Measurements from ENCODE around the gene CFAP58.

The CFAP58 gene

DNA sequence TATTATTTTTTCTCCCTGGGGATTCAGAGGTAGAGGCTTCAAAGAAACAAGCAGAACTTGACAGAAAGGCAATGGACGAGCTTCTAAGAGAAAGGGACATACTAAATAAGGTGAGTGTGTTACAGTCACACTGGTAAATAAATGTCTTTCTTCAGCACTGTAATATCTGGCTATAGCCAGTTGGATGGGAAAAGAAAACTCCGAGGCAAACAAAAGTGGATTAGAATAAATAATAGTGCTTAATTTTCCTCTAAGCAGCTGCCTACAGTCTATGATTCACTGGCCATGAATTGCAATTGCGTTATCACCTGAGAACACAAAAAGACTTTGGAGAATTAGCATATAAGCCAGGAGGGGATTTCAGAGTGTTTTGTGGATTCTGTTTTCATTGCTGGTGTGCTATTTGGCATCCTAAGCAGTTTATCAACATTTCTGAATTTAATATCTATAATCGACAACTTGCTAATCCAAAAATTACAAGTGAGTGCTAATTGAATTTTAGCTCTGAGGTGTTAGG is 23.2 kb downstream of the CFAP58 start:
- DNase-seq = no peak

DNA sequence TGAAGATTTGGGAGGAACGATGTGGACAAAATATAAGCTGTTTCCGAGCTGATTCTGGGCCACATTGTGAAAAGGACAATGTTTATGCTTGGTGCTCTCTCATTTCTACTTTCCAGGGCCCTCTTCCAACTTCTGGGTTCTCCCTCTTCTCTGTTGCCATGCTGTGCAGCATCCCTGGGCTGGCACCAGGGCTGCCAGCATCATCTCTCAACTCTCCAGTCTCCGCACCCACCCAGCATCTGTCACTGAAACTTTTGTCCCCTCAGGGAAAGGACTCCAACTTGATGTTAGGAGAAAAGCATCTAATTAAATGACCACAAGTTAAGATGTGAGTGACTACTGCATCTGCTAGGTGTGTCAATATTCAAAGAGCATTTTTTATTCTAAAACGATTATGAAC is 26.7 kb downstream of the CFAP58 start:
- no peak for DNase-seq

DNA sequence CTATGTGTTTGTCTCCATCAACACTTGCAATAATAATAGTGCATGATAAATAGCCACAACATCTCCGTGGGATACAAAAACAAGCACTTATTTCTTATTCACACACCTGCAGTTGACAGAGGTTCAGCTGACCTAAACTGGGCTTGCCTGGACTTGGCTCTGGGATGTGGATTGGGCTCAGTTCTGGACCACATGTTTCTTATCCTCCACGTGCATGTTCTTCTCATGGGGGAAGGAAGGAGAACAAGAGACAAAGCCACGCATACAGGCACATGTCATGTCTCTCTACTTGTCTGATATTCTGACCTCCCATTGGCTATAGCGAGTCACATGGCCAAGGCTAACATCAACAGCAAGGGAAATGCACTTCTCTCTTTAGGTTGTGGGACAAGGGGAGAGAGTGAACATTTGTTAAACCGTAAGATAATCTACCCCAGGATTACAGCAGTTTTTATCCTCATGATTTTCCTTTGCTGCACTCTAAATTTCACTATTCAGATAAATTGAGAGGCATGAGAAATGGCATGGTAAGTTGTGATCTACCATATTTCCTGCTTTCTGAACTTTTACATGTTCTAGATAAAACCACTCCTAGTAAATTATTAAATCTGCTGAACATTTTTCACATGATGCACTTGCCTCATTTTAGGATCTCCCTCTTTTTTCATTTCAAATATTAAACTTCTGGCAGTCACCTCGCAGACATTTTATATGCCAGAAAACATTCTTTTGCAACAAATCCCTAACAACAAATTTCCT is 33.7 kb downstream of the CFAP58 start:
- no peak for DNase-seq

DNA sequence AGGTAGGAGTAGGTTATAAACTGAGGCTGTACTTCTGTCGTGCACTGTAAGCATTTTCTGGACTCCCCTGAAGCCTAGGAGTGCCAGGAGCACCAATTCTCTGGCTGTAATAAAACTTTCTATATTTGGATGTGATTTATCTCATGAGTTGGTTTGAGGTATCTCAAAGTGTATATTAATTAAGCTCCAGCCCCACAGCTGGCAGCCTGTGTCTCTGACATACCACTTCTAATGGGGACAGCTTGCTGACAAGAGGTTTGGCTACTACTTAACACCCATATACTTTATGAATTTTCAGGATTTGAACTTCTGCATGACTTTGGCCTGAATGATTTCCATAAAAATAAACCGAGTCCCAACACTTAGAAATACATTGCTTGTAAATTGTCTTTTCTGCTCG is 35.2 kb downstream of the CFAP58 start:
- no peak for DNase-seq

DNA sequence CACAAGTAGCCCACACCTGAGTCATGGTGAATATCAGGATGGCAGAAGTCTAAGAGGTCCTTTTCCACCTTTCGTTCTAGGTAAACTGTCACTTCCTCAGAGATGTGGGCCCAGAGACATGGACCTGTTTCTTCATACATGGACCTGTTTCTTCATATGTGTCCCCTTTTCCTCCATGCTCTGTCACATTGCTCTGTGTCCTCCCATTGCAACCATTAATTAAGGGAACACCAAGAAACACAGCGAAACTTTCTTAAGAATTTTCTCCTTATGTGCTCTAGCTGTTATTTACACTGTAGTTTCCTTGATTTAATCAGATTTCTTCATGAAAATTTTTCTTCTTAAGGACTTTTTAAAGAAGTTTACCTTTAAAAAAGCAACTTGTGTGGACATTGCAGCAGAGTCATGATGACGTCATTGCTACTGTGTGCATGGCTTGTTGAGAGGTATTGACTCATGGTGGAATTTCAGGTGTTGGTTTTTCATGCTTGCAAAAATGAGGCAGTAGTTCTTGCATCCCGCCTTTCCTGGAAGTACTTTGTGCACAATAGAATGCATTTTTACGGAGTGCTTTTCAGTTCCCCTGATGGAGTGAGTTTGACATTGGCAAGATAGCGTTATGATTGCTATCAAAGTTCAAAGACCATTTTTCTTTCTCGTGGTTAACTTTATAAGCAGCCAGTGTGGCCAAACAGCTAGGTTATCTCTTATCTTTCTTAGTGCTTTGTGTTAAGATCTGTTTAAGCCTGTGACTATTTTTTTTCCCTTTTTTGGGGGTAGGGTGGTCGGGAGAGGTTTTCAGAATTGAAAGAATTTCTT is 37.7 kb downstream of the CFAP58 start:
- DNase-seq = no peak

DNA sequence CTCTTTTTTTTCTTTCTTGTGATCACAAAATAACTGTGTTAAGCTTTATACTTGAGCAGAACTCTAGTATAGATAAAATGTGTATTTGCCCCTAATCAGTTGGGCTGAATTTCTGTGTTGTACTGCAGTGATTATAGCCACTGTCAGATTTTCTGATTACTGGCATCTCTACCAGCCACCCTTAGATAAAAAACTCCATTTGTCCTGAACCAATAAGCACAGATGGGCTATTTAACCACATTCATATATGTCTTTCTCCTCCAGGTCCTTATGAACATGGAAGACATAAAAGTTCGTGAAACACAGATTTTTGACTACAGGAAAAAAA is 38.3 kb downstream of the CFAP58 start:
- no peak for DNase-seq

DNA sequence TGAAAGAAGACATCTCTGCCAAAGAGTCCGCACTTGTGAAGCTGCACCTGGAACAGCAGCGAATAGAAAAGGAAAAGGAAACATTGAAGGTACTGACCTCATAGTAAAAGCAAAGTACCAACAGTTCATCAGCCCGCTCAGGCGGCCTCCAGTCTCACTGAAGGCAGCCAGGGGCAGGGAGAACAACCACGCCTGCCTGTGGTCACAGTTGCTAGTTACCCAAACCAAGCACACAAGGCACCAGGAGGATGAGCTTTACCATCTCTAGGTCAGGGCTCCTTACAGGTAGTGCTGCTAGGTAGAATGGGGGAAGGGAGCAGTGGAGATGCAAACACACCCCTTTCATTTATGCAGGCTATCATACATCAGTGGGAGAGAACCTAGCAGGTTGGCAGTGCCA is 39.8 kb downstream of the CFAP58 start:
- DNase-seq = no peak

DNA sequence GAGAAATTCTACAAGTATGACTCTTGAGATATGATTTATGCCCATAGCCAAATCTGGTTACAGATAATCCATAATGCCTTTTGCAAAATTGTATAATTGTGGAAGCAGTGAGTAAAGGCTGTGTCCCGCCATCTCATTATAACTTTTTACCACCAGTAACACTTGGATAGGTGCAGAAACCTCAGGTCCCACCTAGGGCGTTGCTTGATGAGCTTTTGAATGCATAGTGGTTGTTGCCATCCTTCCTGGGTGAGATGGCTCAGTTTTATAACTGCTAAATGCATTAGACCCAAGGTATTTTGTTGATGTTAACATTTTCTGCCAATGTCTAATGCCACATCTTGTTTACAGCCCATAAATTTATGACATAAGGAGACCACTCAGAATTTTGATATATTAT is 42.9 kb downstream of the CFAP58 start:
- no peak for DNase-seq

DNA sequence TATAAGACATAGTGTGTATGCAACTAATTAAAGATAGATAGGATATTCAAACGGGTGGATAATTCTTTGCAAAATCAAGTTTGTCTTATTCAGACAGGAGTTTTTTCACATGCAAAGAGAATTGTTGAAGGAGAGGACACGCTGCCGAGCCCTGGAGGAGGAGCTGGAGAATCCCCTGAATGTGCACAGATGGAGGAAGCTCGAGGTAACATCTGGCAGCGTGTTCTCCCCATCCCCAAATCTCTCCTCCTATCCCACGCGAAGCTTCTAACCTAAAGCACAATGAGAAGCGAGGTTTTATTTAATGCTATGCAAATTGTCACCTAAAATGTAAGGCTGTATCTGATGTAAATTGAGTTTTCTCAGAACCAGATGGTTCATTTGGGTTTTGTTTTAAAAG is 50.0 kb downstream of the CFAP58 start:
- DNase-seq = no peak

DNA sequence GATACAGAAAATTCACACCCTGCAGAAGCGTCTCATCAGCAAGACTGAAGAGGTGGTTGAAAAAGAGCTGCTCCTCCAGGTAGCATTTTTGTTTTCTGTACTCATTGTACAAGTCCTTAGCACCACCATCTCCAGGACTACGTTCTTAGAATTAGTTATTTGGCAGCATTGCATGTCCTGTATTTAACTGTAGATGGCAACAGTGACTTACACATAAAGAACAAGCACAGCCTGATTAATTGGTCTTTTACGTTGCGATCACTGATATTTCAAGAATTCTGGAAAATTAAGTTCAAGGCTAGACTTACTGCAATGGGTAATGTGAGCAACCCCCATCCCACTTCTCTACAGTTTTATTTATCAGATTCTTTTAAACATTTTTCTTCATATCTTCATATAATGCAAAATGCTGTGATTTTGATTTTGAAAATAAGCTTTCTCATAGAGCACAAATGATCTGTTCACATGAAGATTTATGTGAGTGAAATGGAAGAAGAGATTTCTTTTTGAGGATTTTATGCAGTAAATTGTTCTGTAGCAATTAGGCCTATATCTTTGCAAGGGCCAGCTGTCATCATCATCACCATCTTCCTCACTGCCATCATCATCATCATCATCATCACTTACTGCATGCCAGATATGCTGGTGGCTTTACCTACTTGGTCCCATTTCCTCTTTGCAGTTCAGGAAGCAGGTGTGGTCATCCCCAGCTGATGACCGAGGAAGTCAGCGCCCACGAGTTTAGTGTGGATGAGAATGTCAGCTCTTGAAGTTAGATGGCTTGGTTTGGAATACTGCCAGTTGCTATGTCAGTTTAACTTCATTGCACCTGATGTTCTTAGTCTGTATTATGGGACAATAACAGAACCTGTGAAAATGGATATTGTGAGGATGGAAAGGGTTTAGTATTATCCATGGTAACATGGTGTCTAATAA is 53.4 kb downstream of the CFAP58 start:
- DNase-seq = peak; percentile 56

DNA sequence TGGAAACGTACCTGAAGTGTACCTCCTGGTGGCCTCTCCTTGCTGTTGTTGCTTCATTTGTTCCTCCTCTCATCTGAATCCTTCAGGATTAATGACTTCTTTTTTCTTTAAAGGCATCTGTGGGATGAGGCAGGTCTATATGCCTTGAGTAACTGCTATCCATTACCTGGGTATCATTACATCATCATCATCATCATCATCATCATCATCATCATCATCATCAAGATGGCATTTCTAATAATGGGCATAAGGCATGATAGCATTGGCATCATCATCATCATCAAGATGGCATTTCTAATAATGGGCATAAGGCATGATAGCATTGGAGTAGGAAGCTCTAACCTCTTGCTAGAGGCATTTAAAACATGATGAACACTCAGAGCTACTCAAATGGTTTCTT is 59.9 kb downstream of the CFAP58 start:
- DNase-seq = no peak

DNA sequence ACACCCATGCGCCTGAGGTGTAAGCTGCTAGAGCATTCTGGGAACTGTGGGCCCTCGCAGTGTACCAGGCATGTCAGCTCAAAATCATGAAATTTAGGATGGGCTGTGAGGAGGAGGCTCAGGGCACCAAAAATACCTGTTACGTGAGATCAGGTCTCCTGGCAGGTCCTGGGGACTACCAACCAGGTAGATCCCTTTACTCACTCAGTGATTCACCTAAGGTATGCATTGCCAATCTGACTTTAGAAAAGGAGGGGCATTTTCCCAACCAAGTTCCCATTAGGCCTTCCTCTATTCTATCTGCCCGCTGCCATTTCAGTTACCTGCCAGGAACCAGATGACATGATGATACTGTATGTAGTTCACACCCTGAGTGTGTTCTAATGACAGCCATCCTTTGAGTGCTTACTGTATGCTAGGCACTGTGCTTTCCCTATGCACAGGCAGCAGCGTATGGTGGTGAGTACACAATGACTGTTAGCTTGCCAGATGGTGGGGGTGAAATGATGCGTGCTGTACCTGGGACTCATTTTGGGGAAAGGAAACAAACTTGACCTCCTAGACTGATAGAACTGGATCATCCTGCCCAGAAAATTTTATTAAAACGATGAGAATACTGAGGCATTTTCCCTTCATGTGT is 62.0 kb downstream of the CFAP58 start:
- no peak for DNase-seq

DNA sequence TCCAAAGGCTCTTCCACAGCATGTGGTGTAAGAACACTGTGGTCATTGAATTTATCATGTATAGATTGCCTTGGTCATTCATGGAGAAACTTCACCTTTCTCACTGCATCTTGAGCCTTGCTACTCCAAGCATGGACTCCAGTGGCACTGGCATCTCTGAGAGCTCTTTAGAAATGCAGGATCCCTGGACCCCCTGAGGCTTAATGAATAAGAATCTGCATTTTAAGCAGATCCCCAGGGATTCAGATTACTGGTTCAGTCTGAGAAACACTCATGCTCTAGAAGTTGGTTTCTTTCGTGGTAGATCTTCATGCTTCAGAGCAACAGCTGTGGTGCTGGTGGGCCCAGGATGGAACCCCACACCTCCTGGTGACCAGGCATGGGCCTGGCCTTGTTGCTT is 63.2 kb downstream of the CFAP58 start:
- DNase-seq = no peak

DNA sequence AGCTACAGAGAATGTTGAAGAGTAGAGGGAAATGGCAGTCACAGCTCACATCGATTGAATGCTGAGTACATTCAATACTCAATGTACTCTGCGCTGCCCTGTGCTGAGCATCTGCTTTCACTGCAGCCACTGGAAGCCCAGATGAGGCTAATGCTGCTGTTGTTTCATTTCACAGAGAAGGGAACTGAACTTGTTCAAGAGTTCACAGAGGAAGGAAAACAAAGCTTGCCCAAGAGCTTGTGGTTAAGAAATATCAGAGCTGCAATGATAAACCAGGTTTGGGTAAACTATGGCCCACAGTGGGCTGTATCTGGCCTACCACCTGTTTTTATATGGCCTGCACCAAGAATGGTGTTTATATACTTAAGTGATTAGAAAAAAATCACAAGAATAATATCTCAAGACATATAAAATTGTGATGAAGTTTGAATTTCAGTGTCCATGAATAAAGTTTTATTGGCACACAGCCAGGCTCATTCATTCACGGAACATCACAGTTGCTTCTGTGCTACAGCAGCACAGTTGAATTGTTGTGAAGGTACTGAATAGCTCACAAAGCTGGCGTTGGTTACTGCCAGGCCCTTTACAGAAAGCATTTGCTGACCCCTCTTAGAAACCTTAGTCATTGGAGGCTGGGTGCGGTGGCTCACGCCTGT is 64.1 kb downstream of the CFAP58 start:
- no peak for DNase-seq

DNA sequence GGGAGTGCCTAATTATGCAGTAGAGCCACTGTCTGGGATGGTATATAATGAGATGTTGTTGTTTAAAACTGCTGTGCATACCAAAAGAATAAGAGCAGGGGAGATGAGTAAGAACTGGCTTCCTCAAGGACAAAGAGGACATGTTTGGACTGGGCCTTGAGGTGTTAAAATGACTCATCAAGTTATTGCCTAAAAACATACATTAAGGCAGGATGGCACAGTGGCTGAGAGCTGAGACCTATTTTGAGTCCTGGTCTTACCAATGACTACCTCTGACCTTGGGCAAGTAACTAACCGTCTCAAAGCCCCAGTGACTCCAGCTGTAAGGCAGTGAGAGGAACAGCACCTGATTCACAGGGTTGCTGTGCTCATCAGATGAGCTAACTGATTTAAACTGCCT is 71.1 kb downstream of the CFAP58 start:
- no peak for DNase-seq

DNA sequence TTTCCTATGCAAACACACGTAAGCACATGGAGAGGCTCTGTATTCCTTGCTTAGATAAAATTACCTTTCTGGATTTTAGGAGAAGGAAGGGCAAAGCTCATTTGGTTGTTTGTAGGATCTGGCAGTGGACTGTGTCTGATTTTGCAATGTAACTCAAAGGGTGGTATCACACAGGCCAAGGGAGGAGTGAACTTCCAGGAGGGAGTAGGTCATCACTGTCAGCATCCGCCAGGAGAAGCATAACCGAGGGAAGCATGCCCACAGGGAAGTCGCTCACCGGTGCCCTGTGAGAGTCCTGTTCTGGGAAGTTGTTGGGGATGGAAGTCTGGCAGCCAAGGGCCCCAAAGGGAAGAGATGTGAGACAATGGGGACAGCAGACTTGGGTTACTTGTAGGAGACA is 74.4 kb downstream of the CFAP58 start:
- no peak for DNase-seq

DNA sequence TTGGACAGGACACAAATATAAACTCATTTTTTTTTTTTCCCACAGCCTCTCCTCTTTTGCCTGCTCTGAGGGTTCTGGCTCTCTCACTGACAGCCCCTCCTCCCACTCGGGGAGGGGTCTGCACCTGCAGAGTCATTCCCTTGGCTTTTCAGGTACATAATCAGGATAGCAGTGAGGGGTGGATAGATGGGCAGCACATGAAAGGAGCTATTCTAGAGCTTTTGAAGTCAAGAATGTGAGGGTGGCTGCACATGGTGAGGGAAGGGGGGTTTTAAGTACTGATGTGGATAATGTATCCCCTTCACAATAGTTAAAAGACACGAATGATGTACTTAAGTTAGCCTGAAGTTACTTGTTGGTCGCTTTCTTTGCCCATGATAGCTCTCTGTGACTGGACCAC is 76.2 kb downstream of the CFAP58 start:
- DNase-seq = no peak

DNA sequence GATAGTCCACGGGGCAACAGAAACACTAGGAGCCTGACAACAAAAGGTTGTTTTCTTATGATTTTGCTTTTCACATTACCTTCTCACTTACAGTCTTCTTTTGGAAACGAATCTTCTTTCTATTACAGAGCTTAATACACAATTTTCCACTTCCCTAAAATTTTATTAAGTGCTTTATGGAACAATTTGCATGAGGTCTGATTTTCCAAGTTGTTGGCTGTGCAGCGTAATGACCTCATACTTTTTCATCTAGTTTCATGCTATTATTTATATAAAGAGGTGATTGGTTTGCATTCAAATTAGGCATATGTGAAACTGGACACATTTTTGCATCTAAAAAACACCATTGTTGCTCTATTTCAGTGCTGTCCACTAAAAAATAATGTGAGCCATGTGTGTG is 76.7 kb downstream of the CFAP58 start:
- DNase-seq = no peak

DNA sequence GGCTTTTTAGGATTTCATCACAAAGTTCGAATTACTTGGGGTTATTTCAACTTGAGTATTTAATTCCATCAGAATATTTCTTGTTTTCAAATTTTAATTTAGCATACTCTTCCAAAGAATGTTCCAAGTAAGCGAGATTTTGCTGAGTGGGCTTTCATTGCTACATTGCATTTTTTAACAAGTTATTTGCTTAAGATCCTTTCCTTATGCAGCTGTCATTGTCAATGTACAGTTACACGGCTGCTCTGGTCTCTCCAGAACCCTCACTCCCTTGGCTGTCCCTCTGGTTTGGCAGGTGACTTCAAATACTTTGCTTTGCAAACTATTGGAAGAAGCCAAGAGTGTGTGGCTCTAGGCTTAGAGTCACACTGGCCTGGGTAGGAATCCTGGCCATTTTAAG is 80.0 kb downstream of the CFAP58 start:
- no peak for DNase-seq

DNA sequence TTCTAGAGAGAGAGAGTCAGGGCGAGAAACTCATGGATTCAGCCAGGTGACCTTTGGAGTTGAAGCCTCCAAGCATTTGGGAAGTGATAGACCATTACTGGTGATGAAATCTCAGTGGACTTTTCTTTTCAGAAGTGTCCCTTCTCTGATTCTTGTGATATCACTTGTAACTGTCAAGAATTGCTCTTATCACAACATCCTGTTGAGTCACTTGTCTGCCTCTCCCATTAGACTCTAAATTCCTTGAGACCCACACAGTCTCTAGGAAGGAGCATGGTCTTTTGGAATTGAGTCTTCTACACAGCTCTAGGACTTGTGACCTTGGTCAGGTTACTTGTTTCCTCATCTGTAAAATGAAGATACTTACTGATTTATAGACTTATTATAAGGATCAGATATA is 81.0 kb downstream of the CFAP58 start:
- DNase-seq = peak; percentile 21

DNA sequence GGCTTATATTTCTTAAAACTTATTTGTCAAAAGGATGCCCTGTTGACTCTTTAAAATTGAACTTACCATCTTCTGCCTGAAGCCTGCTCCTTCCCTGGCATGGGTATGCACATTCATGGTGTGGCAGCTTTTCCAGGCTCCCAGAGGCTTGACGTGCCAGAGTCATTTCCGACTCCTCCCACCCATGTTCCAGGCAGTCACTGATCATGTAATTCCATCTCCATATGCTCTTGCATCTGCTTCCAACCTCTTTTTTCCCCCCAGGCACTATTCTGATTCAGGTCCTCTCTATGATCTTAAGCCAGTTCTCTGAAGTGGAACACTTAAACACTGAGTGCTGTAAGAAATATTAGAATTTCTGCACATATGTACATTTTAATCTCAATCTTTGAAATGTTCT is 82.2 kb downstream of the CFAP58 start:
- DNase-seq = peak; percentile 20

DNA sequence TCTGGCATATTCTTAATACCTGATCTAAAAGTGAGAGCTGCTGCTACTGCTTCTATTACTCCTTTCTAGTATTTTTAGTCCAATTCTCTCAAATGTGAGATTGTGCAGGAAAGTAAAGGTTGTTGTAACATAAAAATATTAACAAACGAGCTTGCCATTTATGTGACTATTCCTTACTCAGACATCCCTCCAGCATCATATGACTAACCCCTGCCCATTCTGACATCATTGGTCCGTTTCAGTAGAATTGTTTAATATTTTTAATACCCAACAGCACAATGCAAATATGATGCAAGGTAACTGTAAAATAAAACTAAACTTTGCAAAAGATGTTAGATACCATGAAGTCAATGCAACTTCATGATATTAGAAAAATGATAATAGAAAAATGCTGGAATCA is 83.6 kb downstream of the CFAP58 start:
- DNase-seq = no peak
